ENCODE data around the gene ATG2B. TPM values are rescaled to one million over a fixed set of nuclear protein-coding genes. Genes with fewer than 3 reads are reported as not detected.

The ATG2B gene
- total RNA-seq, 3 donors from 2014 or later (not counting 1 experiment from before 2014, with no cell fraction given) = 34.8 to 45.6 (median 35.8) TPM

GRCh38 chr14:96250485-96250884 lies 112.7 kb downstream of the ATG2B start:
- Histone ChIP-seq H3K36me3 (ENCODE audit: control insufficient read depth, insufficient read depth, low read length) (no peaks in the 10 kb centered on the region), H3K9me3 (ENCODE audit: control insufficient read depth, insufficient read depth, low read length) (no peaks in the 10 kb centered on the region), H3K4me1 (ENCODE audit: control insufficient read depth, insufficient read depth, low read length) (no peaks in the 10 kb centered on the region), H3K4me3 (ENCODE audit: low read length) (no peak overlapping the region), H3K27me3 (ENCODE audit: control insufficient read depth, insufficient read depth, low read length) (no peaks in the 10 kb centered on the region), H3K27ac (ENCODE audit: low read length) (no peak overlapping the region)
- Mint-ChIP-seq H3K27me3 (ENCODE audit: low read depth in 2 of 2) (peaks cover 21 to 63% of the 10 kb centered on the region in 2 donors), H3K4me1 (no peaks in the 10 kb centered on the region), H3K4me3 (no peak overlapping the region), H3K36me3 (no peaks in the 10 kb centered on the region), H3K9me3 (no peaks in the 10 kb centered on the region), H3K27ac (no peak overlapping the region)
- ATAC-seq = no peak
- intact Hi-C loops (cut with micrococcal nuclease) = no loop called here
- WGBS (ENCODE audit: insufficient coverage) = 72% methylated on average over 3 of the region's 3 CpGs
- no peak for DNase-seq
- TF ChIP-seq CTCF (IDR thresholded peaks at IDR 0.05) = no peak

GRCh38 chr14:96249029-96249428 lies 114.1 kb downstream of the ATG2B start:
- H3K4me3 ChIP-seq (ENCODE audit: low read length) = no peak overlapping the region
- H3K27me3 Mint-ChIP-seq (ENCODE audit: low read depth in 2 of 2) = peaks cover 18 to 74% of the 10 kb centered on the region in 2 donors
- no peaks in the 10 kb centered on the region for H3K4me1 Mint-ChIP-seq
- TF ChIP-seq CTCF (IDR thresholded peaks at IDR 0.05) = no peak
- H3K9me3 Mint-ChIP-seq = no peaks in the 10 kb centered on the region
- ATAC-seq (peak in 1 of 3 donors; percentile 45), DNase-seq (no peak)
- H3K27ac Mint-ChIP-seq = no peak overlapping the region
- H3K9me3 ChIP-seq (ENCODE audit: control insufficient read depth, insufficient read depth, low read length) = no peaks in the 10 kb centered on the region
- 37% methylated on average over 5 of the region's 5 CpGs for WGBS (ENCODE audit: insufficient coverage)
- intact Hi-C loops (cut with micrococcal nuclease) = no loop called here
- no peaks in the 10 kb centered on the region for H3K27me3 ChIP-seq (ENCODE audit: control insufficient read depth, insufficient read depth, low read length)
- no peak overlapping the region for H3K27ac ChIP-seq (ENCODE audit: low read length)
- H3K4me1 ChIP-seq (ENCODE audit: control insufficient read depth, insufficient read depth, low read length) = no peaks in the 10 kb centered on the region
- no peaks in the 10 kb centered on the region for H3K36me3 Mint-ChIP-seq
- no peak overlapping the region for H3K4me3 Mint-ChIP-seq
- no peaks in the 10 kb centered on the region for H3K36me3 ChIP-seq (ENCODE audit: control insufficient read depth, insufficient read depth, low read length)

GRCh38 chr14:96247031-96247430 lies 116.1 kb downstream of the ATG2B start:
- Histone ChIP-seq H3K27ac (ENCODE audit: low read length) (no peak overlapping the region), H3K9me3 (ENCODE audit: control insufficient read depth, insufficient read depth, low read length) (no peaks in the 10 kb centered on the region), H3K4me1 (ENCODE audit: control insufficient read depth, insufficient read depth, low read length) (no peaks in the 10 kb centered on the region), H3K4me3 (ENCODE audit: low read length) (no peak overlapping the region), H3K27me3 (ENCODE audit: control insufficient read depth, insufficient read depth, low read length) (no peaks in the 10 kb centered on the region), H3K36me3 (ENCODE audit: control insufficient read depth, insufficient read depth, low read length) (no peaks in the 10 kb centered on the region)
- Mint-ChIP-seq H3K27ac (no peak overlapping the region), H3K27me3 (ENCODE audit: low read depth in 2 of 2) (peaks cover 19 to 61% of the 10 kb centered on the region in 2 donors), H3K9me3 (no peaks in the 10 kb centered on the region), H3K4me3 (no peak overlapping the region), H3K36me3 (no peaks in the 10 kb centered on the region), H3K4me1 (no peaks in the 10 kb centered on the region)
- intact Hi-C loops (cut with micrococcal nuclease) = no loop called here
- no peak for ATAC-seq
- no peak for TF ChIP-seq CTCF (IDR thresholded peaks at IDR 0.05)
- DNase-seq = no peak
- WGBS (ENCODE audit: insufficient coverage) = 82% methylated on average over 6 of the region's 6 CpGs

- H3K9me3 ChIP-seq (ENCODE audit: control insufficient read depth, insufficient read depth, low read length) = no peaks in the 10 kb centered on the region
- TF ChIP-seq CTCF (IDR thresholded peaks at IDR 0.05) = no peak
- no peak overlapping the region for H3K4me3 ChIP-seq (ENCODE audit: low read length)
- no peaks in the 10 kb centered on the region for H3K27me3 ChIP-seq (ENCODE audit: control insufficient read depth, insufficient read depth, low read length)
- 80% methylated on average over 1 of the region's 1 CpG for WGBS (ENCODE audit: insufficient coverage)
- DNase-seq (no peak), ATAC-seq (no peak)
- no peaks in the 10 kb centered on the region for H3K4me1 ChIP-seq (ENCODE audit: control insufficient read depth, insufficient read depth, low read length)
- Mint-ChIP-seq H3K4me3 (no peak overlapping the region), H3K27ac (no peak overlapping the region), H3K27me3 (ENCODE audit: low read depth in 2 of 2) (peaks cover 17 to 56% of the 10 kb centered on the region in 2 donors), H3K4me1 (no peaks in the 10 kb centered on the region), H3K36me3 (no peaks in the 10 kb centered on the region), H3K9me3 (no peaks in the 10 kb centered on the region)
- no peak overlapping the region for H3K27ac ChIP-seq (ENCODE audit: low read length)
- intact Hi-C loops (cut with micrococcal nuclease) = no loop called here
- H3K36me3 ChIP-seq (ENCODE audit: control insufficient read depth, insufficient read depth, low read length) = no peaks in the 10 kb centered on the region
These were observed 116.6 kb downstream of the ATG2B start for GRCh38 chr14:96246539-96246847.

All from natural killer cell (primary cell).